ENCODE results near the gene USP7.

DNA sequence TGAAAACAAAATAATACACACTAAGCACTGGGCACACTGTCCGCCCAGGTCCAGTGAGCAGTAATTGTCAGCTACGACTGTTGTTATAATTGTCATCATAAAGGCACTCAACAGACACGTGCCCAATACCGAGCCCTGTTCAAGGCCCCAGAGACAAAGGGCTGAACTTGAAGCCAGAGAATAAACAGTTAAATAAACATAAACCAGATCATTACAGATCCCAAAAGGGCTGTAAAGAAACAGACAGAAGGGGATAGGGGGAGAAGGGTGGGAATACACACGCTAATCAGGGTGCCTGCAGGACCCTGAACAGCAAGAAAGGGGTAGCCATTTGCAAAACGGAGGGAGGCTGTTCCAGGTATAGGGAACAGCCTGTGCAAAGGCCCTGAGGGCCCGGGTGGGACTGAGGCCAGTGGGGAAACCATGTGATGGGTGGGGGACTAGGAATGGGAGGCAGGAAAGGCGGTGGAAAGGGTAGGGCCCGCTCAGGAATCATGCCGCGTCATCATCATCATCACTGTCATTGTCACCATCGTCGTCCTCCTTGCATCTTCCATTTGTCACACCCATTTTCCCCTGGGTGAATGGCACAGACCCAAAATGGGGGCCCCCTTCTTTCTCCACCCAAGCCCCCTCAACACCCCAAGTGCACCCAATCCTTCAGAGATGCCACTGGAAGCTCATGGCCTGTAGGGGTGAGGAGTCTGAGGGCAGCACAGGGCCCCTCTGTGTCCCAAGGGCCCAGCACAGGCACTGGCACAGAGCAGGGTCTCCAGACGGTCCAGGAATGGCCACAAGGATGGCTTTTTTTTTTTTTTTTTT lies 101.2 kb downstream of the USP7 start:
- TF ChIP-seq POLR2A (IDR thresholded peaks at IDR 0.05): no peak
- TF ChIP-seq, protein P1, sequence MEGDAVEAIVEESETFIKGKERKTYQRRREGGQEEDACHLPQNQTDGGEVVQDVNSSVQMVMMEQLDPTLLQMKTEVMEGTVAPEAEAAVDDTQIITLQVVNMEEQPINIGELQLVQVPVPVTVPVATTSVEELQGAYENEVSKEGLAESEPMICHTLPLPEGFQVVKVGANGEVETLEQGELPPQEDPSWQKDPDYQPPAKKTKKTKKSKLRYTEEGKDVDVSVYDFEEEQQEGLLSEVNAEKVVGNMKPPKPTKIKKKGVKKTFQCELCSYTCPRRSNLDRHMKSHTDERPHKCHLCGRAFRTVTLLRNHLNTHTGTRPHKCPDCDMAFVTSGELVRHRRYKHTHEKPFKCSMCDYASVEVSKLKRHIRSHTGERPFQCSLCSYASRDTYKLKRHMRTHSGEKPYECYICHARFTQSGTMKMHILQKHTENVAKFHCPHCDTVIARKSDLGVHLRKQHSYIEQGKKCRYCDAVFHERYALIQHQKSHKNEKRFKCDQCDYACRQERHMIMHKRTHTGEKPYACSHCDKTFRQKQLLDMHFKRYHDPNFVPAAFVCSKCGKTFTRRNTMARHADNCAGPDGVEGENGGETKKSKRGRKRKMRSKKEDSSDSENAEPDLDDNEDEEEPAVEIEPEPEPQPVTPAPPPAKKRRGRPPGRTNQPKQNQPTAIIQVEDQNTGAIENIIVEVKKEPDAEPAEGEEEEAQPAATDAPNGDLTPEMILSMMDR (IDR thresholded peaks at IDR 0.05): no peak

Measured in Peyer's patch (tissue), 4 donors.